GM23338 (cell line): ENCODE data around the gene RAB39A.

Source experiments
- EZH2 ChIP-seq: fragments of 200-600 bp; sonication (generic); IDR thresholded peaks from one replicate; pipeline ENCODE4 v1.8.0; 2017; ENCODE audit warnings: antibody characterized with exemption, mild to moderate bottlenecking, low read depth; ENCODE audit not compliant: unreplicated experiment
- EZH2phosphoT487 ChIP-seq: fragments of 200-600 bp; sonication (generic); IDR thresholded peaks from one replicate; pipeline ENCODE4 v1.8.1; 2018; ENCODE audit warnings: antibody characterized with exemption; ENCODE audit not compliant: unreplicated experiment
- POLR2AphosphoS5 ChIP-seq: IDR thresholded peaks from 2 replicates; pipeline ENCODE4 v1.6.1; 2016; ENCODE audit warnings: antibody characterized with exemption, low read depth
- TF ChIP-seq, protein P1 (sequence below), 2 experiments: fragments of 200-600 bp in 1 of 2; sonication (generic) in 1 of 2; conservative IDR thresholded peaks; 2 replicates each; pipeline versions ENCODE4 v1.5.1 to v1.6.1; 2016 to 2017; ENCODE audit warnings: antibody characterized with exemption in 2 of 2, low read depth in 2 of 2, mild to moderate bottlenecking in 2 of 2, moderate library complexity in 1 of 2
- TF ChIP-seq, protein P2 (sequence below): IDR thresholded peaks from one replicate; pipeline ENCODE4 v1.6.1; 2018; ENCODE audit warnings: antibody characterized with exemption; ENCODE audit not compliant: unreplicated experiment

DNA sequence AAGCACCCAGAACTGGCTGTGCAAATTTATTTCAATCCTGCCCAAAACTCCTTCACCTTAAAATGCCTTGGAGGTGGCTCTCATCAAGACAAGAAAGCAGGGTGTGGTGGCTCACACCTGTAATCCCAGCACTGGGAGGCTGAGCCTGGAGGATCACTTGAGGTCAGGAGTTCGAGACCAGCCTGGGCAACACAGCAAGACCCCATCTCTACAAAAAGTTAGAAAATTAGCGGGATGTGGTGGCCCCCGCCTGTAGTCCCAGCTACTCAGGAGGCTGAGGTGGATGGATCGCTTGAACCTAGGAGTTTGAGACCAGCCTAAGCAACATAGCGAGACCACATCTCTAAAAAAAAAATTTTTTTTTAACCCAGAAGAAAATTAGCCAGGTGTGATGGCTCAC is 689 bp upstream of the RAB39A start:
- TF ChIP-seq, protein P1, sequence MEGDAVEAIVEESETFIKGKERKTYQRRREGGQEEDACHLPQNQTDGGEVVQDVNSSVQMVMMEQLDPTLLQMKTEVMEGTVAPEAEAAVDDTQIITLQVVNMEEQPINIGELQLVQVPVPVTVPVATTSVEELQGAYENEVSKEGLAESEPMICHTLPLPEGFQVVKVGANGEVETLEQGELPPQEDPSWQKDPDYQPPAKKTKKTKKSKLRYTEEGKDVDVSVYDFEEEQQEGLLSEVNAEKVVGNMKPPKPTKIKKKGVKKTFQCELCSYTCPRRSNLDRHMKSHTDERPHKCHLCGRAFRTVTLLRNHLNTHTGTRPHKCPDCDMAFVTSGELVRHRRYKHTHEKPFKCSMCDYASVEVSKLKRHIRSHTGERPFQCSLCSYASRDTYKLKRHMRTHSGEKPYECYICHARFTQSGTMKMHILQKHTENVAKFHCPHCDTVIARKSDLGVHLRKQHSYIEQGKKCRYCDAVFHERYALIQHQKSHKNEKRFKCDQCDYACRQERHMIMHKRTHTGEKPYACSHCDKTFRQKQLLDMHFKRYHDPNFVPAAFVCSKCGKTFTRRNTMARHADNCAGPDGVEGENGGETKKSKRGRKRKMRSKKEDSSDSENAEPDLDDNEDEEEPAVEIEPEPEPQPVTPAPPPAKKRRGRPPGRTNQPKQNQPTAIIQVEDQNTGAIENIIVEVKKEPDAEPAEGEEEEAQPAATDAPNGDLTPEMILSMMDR (conservative IDR thresholded peaks at IDR 0.05; ENCODE audit: low read depth in 2 of 2), result no peak
- no peak for TF ChIP-seq EZH2phosphoT487
- no peak for TF ChIP-seq POLR2AphosphoS5
- no peak for TF ChIP-seq EZH2
- TF ChIP-seq, protein P2, sequence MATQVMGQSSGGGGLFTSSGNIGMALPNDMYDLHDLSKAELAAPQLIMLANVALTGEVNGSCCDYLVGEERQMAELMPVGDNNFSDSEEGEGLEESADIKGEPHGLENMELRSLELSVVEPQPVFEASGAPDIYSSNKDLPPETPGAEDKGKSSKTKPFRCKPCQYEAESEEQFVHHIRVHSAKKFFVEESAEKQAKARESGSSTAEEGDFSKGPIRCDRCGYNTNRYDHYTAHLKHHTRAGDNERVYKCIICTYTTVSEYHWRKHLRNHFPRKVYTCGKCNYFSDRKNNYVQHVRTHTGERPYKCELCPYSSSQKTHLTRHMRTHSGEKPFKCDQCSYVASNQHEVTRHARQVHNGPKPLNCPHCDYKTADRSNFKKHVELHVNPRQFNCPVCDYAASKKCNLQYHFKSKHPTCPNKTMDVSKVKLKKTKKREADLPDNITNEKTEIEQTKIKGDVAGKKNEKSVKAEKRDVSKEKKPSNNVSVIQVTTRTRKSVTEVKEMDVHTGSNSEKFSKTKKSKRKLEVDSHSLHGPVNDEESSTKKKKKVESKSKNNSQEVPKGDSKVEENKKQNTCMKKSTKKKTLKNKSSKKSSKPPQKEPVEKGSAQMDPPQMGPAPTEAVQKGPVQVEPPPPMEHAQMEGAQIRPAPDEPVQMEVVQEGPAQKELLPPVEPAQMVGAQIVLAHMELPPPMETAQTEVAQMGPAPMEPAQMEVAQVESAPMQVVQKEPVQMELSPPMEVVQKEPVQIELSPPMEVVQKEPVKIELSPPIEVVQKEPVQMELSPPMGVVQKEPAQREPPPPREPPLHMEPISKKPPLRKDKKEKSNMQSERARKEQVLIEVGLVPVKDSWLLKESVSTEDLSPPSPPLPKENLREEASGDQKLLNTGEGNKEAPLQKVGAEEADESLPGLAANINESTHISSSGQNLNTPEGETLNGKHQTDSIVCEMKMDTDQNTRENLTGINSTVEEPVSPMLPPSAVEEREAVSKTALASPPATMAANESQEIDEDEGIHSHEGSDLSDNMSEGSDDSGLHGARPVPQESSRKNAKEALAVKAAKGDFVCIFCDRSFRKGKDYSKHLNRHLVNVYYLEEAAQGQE, result no peak
